Uterus (tissue), 2 donors: ENCODE data around the gene PCYT1A.

ENCODE experiments used
- CTCF ChIP-seq, 4 experiments: fragments of 200-600 bp in 2 of 4; fragments of 450-650 bp in 2 of 4; sonication (generic) in 2 of 4; IDR thresholded peaks; one replicate each; pipeline ENCODE4 v1.5.1; 2016 to 2019; ENCODE audit warnings: antibody characterized with exemption in 4 of 4, mild to moderate bottlenecking in 2 of 4, moderate library complexity in 1 of 4
- POLR2A ChIP-seq, 2 donors: fragments of 450-650 bp; IDR thresholded peaks; one replicate each; pipeline ENCODE4 v1.6.1; 2016; ENCODE audit warnings: antibody characterized with exemption in 2 of 2, mild to moderate bottlenecking in 1 of 2, moderate library complexity in 1 of 2

DNA sequence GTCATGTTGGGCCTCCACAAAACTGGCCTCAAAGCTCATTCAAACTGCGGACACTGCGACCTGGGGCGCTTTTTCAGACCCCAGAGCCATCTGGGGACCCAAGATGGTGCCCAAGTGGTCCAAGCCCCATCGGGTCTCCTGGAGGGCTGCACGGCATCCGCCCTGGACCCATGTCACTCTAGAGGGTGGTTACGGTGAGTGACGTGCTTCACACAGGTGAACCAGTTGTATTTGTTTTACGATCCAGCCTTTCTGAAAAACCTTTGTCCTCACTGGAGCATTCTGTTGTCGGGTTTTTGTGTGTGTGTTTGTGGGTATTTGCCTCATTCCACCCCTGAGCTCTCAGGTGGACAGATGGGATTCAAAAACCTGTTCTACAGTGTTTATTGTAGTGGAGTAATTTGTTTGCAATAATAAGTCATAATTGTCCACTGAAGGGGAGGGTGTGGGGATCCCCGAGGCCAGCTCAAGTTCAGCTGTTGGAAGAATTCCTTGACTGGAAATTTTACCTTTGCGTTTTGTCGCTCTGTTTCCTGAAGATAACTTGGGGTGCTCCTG lies 69.3 kb downstream of the PCYT1A start:
- TF ChIP-seq CTCF (IDR thresholded peaks at IDR 0.05) (no peak), POLR2A (IDR thresholded peaks at IDR 0.05) (no peak)
